Measurements from ENCODE around the gene BRD4.

The BRD4 gene

GRCh38 chr19:15246198-15246481 lies 86.2 kb downstream of the BRD4 start:
- TF ChIP-seq SIN3A (IDR thresholded peaks at IDR 0.05; ENCODE audit: borderline replicate concordance, insufficient read depth, low read length) (no peak), POLR2AphosphoS5 (IDR thresholded peaks at IDR 0.05; ENCODE audit: low read depth, low read length) (no peak), FOXP2 (optimal IDR thresholded peaks at IDR 0.05; ENCODE audit: borderline replicate concordance, extremely low read depth, extremely low read length, insufficient read depth) (no peak), TAF1 (IDR thresholded peaks at IDR 0.05; ENCODE audit: borderline replicate concordance, insufficient read depth, low read length) (no peak), REST (IDR thresholded peaks at IDR 0.05; ENCODE audit: insufficient read depth in 1 of 2, low read depth in 2 of 2, low read length in 2 of 2) (no peak)

GRCh38 chr19:15245370-15246197 lies 86.8 kb downstream of the BRD4 start:
- TF ChIP-seq TAF1 (IDR thresholded peaks at IDR 0.05; ENCODE audit: borderline replicate concordance, insufficient read depth, low read length) = no peak
- no peak for TF ChIP-seq FOXP2 (optimal IDR thresholded peaks at IDR 0.05; ENCODE audit: borderline replicate concordance, extremely low read depth, extremely low read length, insufficient read depth)
- no peak for TF ChIP-seq REST (IDR thresholded peaks at IDR 0.05; ENCODE audit: insufficient read depth in 1 of 2, low read depth in 2 of 2, low read length in 2 of 2)
- no peak for TF ChIP-seq POLR2AphosphoS5 (IDR thresholded peaks at IDR 0.05; ENCODE audit: low read depth, low read length)
- TF ChIP-seq SIN3A (IDR thresholded peaks at IDR 0.05; ENCODE audit: borderline replicate concordance, insufficient read depth, low read length) = no peak

GRCh38 chr19:15244808-15245207 lies 87.5 kb downstream of the BRD4 start:
- TF ChIP-seq SIN3A (IDR thresholded peaks at IDR 0.05; ENCODE audit: borderline replicate concordance, insufficient read depth, low read length) (no peak), FOXP2 (optimal IDR thresholded peaks at IDR 0.05; ENCODE audit: borderline replicate concordance, extremely low read depth, extremely low read length, insufficient read depth) (no peak), REST (IDR thresholded peaks at IDR 0.05; ENCODE audit: insufficient read depth in 1 of 2, low read depth in 2 of 2, low read length in 2 of 2) (no peak), POLR2AphosphoS5 (IDR thresholded peaks at IDR 0.05; ENCODE audit: low read depth, low read length) (no peak), TAF1 (IDR thresholded peaks at IDR 0.05; ENCODE audit: borderline replicate concordance, insufficient read depth, low read length) (no peak)

- TF ChIP-seq TAF1 (IDR thresholded peaks at IDR 0.05; ENCODE audit: borderline replicate concordance, insufficient read depth, low read length) = no peak
- TF ChIP-seq POLR2AphosphoS5 (IDR thresholded peaks at IDR 0.05; ENCODE audit: low read depth, low read length) = no peak
- TF ChIP-seq FOXP2 (optimal IDR thresholded peaks at IDR 0.05; ENCODE audit: borderline replicate concordance, extremely low read depth, extremely low read length, insufficient read depth) = no peak
- TF ChIP-seq SIN3A (IDR thresholded peaks at IDR 0.05; ENCODE audit: borderline replicate concordance, insufficient read depth, low read length) = no peak
- TF ChIP-seq REST (IDR thresholded peaks at IDR 0.05; ENCODE audit: insufficient read depth in 1 of 2, low read depth in 2 of 2, low read length in 2 of 2) = no peak
Observed at GRCh38 chr19:15244106-15244803, 88.1 kb downstream of the BRD4 start.
